DMS53 treated with DMSO at 0.1 percent for 48 hours (cell line): Measurements from ENCODE around the gene CPTP.

Experiments used
- DNase-seq: peaks from one replicate; lab custom pipeline; 2025; ENCODE audit not compliant: unreplicated experiment; lab: John Stamatoyannopoulos, UW

Gene CPTP

GRCh38 chr1:1291548-1292441 is 32.8 kb upstream of the CPTP start:
- peak; percentile 83 for DNase-seq

- DNase-seq = no peak
Observed at GRCh38 chr1:1292442-1292779, 32.2 kb upstream of the CPTP start.

GRCh38 chr1:1292851-1293250 is 31.8 kb upstream of the CPTP start:
- DNase-seq = no peak

GRCh38 chr1:1293263-1294249 is 31.0 kb upstream of the CPTP start:
- no peak for DNase-seq

- DNase-seq = no peak
Observed at GRCh38 chr1:1294250-1294890, 30.2 kb upstream of the CPTP start.

GRCh38 chr1:1295154-1295923 is 29.3 kb upstream of the CPTP start:
- DNase-seq = no peak

- DNase-seq = no peak
Observed at GRCh38 chr1:1296070-1297061, 28.2 kb upstream of the CPTP start.

- DNase-seq = no peak
Observed at GRCh38 chr1:1297802-1298424, 26.7 kb upstream of the CPTP start.

GRCh38 chr1:1298861-1299685 is 25.5 kb upstream of the CPTP start:
- no peak for DNase-seq

GRCh38 chr1:1299686-1300351 is 24.8 kb upstream of the CPTP start:
- DNase-seq = no peak

GRCh38 chr1:1300352-1300739 is 24.3 kb upstream of the CPTP start:
- no peak for DNase-seq

- no peak for DNase-seq
Observed at GRCh38 chr1:1302006-1302430, 22.6 kb upstream of the CPTP start.

GRCh38 chr1:1302951-1303509 is 21.6 kb upstream of the CPTP start:
- DNase-seq = no peak

- DNase-seq = no peak
Observed at GRCh38 chr1:1303736-1304135, 20.9 kb upstream of the CPTP start.

GRCh38 chr1:1304331-1305299 is 20.0 kb upstream of the CPTP start:
- DNase-seq = peak; percentile 86
